HG03460 (cell line): Measurements from ENCODE around the gene PRICKLE2.

Experiments used
- ATAC-seq: cut with Tn5 transposase; IDR thresholded peaks from one replicate; pipeline ENCODE4 v1.9.1; 2021; ENCODE audit not compliant: unreplicated experiment

The PRICKLE2 gene

DNA sequence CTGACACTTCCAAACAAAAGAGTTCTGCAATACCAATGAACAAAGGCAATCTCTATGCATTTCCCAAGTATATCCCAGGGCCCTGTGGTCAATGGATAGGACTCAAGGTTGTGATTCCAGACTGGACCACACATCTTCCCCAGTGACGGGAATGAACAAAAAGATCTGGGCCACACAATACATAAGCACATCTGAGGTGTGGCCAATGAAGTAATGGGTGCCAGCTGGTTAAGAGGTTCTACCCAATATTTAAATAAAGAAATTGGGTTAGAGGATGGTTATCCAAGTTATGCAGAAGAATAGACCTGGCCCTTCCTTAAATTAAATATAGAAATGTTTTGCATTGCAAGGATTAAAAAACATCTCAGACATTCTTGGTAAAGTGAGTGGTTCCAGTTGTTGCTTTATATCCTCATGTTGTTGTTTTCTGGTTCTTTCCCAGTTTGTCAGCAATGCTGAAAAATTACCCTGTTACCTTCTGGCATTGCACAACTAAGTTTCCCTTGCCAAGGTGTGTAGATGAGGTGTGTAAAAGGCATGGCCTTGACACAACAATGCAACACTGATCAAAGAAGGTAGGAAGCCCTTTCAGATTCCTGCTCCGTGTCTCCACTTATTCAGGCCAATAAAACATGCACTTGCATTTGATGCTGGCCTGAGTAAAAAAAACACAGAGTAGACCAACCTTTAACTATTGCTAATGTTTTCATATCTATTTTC is 86.5 kb downstream of the PRICKLE2 start:
- no peak for ATAC-seq

DNA sequence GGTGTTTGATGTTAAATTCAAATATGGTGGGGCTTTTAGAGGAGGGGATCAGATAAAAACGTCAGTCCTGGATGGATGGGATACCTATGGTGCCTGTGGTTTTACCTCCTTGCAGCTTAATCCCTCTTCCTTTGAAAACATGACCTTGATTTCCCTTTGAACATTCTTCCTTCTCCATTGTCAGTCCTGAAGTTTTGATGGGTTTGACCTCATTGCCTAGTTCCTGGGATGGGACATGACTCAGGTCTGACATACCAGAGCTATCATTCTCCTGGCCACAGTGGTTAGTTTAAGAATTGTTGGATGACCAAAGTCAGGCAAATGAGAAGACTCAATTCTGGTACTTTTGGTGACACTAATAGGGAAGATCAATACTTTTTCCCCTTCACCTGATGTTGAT is 87.2 kb downstream of the PRICKLE2 start:
- no peak for ATAC-seq

DNA sequence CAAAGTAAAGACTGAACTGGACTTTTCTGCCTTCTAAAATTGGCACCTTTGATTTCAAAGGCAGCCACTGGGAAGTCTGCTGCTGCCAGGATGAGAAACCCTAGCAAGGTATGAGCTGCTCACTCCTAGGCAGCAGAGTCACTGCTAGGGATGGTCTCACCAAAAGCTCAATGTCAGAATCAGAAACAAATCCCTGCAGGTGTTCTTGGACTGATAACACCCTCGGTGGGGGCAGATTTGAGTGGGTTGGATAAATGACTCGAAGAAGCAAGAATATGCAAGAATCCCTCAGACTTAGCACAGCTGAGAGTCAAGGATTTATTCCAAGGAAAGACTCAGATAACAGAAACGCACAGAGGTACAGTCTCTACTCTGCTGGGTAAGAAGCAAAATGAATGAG is 90.4 kb downstream of the PRICKLE2 start:
- no peak for ATAC-seq

DNA sequence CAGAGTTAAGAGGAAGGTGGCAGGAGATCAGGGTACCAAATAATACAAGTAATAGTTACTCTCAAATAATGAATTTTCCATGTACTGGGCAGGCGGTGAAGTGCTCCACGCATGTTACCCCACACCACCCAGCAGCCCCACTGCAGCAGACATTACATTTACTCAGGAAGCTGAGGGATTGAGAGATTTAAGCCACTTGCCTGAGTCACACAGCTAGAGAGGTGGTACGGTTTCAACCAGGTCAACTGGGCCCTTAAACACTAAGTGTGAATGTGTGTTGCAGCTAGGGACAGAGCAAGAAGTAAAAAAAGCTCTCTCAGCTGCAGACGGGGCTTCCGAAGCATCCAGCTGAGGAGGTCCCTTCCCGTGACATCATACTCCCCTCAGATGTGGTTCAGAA is 91.3 kb downstream of the PRICKLE2 start:
- ATAC-seq = no peak

DNA sequence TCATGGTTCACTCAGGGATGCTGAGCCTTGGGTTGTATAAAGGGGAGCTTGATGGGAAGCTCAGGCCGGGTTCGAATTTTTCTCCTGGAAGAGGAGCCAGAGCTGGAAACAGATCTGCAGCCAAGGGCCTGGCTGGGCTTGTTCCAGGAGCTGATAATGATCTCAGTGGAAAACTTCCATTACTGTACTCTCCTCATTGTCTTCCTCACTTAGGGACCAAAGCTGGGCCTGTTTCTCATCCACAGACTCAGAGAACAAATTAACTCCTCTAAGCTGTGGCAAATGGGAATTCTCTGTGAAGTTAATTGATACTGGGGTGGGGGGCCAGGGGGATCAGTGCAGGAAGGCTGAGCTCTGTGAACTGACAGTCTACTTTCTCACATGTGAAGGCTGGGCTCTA is 92.0 kb downstream of the PRICKLE2 start:
- no peak for ATAC-seq

GRCh38 chr3:64131725-64132469 is 93.4 kb downstream of the PRICKLE2 start:
- no peak for ATAC-seq

GRCh38 chr3:64130436-64130835 is 94.8 kb downstream of the PRICKLE2 start:
- no peak for ATAC-seq

GRCh38 chr3:64129581-64129980 is 95.7 kb downstream of the PRICKLE2 start:
- ATAC-seq = no peak

GRCh38 chr3:64129106-64129505 is 96.2 kb downstream of the PRICKLE2 start:
- ATAC-seq = no peak

- ATAC-seq = no peak
These were observed 99.7 kb downstream of the PRICKLE2 start for GRCh38 chr3:64125561-64125960.

- no peak for ATAC-seq
These were observed 101.3 kb downstream of the PRICKLE2 start for GRCh38 chr3:64123931-64124330.

GRCh38 chr3:64122476-64122875 is 102.8 kb downstream of the PRICKLE2 start:
- ATAC-seq = no peak

GRCh38 chr3:64121750-64122311 is 103.4 kb downstream of the PRICKLE2 start:
- ATAC-seq = no peak

DNA sequence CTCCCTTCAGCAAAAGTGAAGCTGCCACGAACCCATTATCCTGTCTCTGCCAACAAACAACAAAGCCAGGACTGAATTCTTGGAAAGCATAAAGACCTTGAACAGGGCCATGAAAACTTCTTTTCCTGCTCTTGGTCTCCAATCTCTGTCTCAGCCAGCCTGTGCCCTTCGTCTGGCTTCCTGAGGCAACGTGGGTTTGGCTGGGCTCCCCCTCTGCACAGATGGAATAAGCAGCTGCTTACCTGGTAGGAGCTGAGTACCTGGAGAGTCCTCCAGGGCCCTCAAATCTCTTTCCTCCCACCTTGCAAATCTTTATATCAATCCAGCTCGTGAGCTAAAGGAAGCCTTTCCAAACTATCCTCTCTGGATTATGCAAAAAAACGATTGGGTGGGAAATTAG is 104.4 kb downstream of the PRICKLE2 start:
- no peak for ATAC-seq

- no peak for ATAC-seq
These were observed 107.8 kb downstream of the PRICKLE2 start for GRCh38 chr3:64117483-64117882.

- ATAC-seq = no peak
These were observed 110.6 kb downstream of the PRICKLE2 start for GRCh38 chr3:64114651-64115050.

- no peak for ATAC-seq
These were observed 113.4 kb downstream of the PRICKLE2 start for GRCh38 chr3:64111872-64112271.

- no peak for ATAC-seq
These were observed 114.2 kb downstream of the PRICKLE2 start for GRCh38 chr3:64111083-64111482.

DNA sequence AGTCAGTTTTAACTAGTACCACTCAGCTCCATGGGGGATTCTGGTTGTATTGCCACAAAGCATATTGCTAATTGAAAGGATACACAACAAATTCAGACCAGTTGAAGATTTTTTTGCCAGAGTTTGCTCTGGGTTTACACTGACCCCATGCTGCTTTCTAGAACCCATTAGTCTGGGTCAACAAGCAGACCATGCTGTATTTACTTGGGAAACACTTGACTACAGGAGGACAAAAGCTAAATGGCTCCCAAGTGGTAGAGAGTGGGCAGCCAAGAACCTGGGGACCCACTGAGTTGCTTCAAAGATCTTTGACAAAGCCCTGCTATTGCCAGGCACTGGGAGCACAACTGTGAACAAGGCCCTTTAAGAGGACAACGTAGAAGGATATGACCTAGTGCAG is 115.2 kb downstream of the PRICKLE2 start:
- no peak for ATAC-seq

- ATAC-seq = no peak
These were observed 115.8 kb downstream of the PRICKLE2 start for GRCh38 chr3:64109438-64109837.

GRCh38 chr3:64108784-64109317 is 116.4 kb downstream of the PRICKLE2 start:
- ATAC-seq = no peak

- no peak for ATAC-seq
These were observed 117.0 kb downstream of the PRICKLE2 start for GRCh38 chr3:64108231-64108630.
